HG03139 (cell line): ENCODE measurements around the gene RASA1.

Experiments
- ATAC-seq: cut with Tn5 transposase; IDR thresholded peaks from one replicate; pipeline ENCODE4 v1.9.1; 2021; ENCODE audit not compliant: unreplicated experiment

RASA1 gene

DNA sequence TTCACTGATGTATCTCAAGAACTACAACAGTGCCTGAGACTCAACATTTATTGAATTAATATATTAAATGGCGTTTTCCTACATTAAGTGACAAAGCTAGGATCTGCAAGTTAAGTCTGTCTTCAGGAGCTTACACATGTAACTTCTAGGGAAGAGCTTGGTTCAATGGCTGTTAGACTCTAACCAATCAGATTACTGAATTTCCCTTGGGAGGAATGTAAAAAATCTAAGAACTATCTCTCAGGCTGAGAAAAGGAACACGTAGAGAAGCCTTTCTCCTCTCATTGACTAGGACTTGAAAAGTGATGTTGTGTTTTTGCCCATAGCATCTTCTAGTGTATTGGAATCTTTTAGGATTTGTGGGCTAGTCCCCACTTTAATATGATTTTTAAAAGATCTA is 91.4 kb downstream of the RASA1 start:
- no peak for ATAC-seq

DNA sequence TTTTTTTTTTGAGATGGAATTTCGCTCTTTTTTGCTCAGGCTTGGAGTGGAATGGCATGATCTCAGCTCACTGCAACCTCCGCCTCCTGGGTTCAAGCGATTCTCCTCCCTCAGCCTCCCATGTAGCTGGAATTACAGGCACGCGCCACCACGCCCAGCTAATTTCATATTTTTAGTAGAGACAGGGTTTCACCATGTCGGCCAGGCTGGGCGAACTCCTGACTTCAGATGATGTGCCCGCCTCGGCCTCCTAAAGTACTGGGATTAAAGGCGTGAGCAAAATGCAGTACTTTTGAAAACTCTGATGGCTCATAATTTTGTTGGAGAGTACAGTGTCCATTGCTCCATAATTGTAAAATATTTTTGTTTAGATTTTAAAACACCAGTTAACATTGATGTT is 92.4 kb downstream of the RASA1 start:
- ATAC-seq = no peak

DNA sequence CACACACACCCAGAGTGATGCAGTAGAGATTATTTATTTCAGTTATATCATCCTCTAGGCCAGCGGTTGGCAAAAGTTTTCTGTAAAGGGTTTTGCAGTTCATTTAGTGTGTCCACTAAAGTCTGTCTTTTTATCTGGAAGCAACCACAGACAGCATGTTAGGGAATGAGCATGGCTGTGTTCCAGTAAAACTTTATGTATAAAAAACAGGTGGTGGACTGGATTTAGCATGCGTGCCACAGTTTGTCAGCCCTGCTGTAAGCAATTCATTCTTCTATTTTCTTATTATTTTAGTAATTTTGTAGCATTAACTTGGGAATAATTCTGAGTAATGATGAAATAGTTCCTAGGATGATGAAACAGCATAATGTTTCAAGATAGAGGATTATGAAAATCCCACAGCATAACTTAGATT is 93.4 kb downstream of the RASA1 start:
- no peak for ATAC-seq

GRCh38 chr5:87361536-87362213 is 94.0 kb downstream of the RASA1 start:
- ATAC-seq = no peak

DNA sequence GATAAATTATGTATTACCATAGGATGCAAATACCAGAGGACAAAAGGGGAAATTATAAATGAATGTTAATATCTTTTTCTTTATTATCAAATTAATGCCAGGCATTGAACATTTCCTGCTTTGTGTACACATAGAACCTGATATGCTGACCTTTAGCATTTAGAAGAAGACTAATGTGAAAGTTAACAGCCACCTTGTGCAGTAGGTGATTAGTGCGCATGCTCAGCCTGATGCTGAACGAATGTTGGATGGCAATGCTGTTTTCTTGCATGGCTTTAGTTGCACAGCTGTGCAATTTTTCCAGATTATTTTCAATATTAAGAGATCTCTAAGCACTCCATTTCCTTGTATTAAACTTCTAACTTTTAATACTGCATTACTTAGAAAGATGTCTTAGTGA is 99.6 kb downstream of the RASA1 start:
- no peak for ATAC-seq

DNA sequence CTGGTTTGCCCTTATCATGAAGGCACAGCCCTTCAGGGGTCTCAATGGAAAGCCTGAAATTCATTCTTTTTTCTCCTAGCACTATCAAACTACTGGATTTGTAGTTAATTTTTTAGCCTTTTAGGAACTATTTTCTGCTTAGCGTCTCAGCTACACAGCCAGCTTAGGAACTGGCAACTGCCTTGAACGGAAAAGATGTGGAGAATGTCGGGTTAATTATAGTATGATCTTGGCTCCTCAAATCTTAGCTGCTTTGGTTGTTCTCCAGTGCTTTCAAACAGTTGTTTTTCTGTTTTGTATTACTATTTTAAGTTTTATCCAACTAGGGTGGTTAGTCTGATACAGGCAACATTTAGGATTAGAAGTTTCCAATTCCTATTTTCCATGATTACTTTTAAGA is 100.9 kb downstream of the RASA1 start:
- no peak for ATAC-seq

DNA sequence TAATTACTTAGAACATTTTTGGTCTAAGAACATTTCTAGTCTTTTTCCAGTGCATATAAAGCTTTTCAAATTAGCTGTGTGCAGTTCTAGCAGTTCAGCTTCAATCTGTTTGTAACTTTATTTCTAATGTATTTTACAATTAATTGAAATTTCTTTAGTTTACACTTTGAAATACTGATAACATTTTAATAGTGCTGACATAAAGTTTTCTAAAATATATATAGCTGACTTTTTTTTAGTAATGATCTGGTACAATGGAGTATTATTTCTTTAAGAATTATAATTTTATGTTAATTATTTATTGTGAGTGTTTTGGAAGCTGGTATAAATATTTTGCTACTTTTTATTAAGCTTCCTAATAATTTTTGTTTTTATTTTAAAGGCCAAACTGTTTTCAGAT is 101.7 kb downstream of the RASA1 start:
- ATAC-seq = no peak

GRCh38 chr5:87372705-87373104 is 105.0 kb downstream of the RASA1 start:
- no peak for ATAC-seq

DNA sequence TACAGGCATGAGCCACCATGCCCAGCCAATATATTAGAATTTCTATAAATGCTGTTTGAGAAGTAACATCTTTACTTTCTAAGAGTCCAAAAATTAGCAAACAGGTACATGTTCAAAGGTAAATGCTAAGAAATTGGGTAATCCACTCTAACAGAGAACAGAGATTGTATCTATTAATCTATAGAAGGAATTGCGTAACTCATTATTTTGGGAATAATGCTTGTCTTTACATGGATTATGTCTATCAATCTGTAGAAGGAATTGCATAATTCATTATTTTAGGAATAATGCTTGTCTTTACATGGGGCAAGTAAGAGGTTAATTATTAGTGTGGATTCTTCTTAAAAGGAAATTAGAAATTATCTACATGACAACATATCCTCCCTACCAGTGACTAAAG is 114.5 kb downstream of the RASA1 start:
- no peak for ATAC-seq

GRCh38 chr5:87383216-87383615 is 115.5 kb downstream of the RASA1 start:
- ATAC-seq = no peak

- ATAC-seq = no peak
Observed at GRCh38 chr5:87385802-87386201, 118.1 kb downstream of the RASA1 start.

DNA sequence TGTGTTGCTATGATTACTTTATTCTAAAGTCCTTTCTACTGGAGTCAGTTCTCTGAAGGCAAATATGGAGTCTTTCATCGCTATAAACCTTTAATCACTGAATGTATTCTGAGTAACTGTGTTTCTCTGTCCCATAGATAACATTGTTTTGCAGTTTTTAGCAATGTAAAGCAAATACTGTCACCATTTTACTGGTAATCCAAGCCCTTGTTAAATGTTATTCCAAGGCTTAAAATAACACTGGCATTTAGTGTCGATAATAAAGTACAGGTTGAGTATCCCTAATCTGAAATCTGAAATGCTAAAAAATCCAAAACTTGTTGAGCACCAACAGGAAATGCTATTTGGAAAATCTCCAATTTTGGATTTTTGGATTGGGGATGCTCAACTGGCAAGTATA is 120.4 kb downstream of the RASA1 start:
- ATAC-seq = no peak

DNA sequence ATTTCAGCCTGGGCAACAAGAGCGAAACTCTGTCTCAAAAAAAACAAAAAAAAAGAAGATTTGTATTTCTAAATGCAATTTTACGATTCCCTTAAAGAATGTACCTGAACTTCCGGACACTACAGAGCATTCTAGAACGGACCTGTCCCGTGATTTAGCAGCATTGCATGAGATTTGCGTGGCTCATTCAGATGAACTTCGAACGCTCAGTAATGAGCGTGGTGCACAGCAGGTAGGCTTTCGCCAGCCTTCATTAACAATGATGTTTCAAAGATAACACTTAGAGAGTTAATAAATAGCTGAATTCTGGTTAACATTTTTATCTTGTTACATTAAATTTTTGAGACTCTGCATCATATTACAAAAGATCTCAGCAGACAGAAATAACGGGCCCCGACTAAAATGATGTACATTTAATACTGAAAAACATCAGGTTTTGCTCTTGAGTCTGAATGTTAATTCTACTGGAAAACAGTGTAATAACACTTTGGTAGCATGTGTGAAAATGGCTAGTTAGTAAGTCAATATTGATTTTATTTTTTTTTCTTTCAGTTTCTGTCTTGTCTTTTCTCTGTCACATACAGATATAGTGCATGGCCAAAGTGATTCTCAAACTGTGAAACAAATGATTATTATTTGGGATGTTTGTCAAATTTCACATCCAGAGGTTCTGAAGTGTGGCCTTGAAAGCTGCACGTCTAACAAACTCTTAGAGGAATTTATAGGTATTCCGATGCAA is 121.8 kb downstream of the RASA1 start:
- no peak for ATAC-seq

DNA sequence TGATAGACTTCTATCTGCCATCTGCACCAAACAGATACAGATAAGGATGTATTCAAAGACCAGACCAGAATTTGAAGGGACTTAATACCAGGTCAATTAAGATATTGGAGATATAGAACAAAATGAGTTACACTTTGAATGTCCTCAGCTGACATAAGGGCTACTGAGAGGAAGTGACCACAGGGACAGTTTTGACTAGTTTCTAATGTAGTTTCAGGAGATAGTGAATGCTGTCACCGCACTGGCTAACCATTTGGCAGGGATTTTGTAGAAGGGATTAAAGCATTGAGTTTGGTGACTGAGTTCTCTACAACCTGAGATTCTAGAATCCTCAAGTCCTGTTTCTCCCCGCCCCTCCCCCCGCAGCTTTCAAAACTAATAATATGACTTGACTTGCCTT is 122.4 kb downstream of the RASA1 start:
- no peak for ATAC-seq

DNA sequence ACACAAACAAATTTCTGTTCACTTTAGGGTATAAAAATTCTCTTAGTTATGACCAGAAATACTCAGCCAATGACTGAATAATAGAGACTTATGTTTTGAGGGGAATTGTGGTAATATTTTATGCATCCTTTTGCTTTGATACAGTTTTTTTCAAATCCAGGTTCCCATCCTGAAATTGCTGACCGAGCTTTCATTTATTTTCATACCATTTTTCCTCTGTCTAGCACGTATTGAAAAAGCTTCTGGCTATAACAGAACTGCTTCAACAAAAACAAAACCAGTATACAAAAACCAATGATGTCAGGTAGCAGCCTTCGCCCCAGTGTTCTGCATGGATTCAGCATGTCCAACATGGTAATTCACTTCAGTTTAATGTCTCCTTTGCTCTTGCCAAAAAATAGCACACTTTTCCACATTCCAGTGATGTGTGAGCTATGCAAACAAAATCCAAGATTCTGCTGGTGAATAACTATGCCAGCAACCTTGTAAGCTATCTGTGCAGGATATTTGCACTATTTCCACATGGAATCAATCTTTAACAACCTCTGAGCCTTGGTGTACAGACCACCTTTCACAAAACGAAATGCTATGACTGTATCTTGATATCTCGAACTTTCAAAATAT is 123.0 kb downstream of the RASA1 start:
- ATAC-seq = no peak

GRCh38 chr5:87392170-87392569 is 124.5 kb downstream of the RASA1 start:
- ATAC-seq = no peak

DNA sequence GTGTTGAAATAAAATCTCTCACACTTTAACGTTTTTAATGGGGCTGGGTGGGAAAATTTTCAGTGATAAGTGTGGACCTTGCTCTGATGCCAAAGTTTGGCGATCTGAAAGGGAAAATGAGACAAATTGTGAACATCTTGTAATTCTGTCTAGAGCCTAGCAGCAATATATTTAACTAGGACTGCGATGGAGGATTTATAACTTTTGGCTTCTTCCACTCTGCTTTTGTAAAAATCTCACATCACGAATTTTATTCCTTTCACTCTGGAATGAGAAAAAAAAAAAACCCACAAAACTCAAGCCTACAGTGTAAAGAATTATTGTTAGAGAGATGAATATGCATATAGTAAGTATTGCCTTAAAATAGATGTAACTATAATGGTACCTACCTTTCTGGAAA is 125.1 kb downstream of the RASA1 start:
- ATAC-seq = no peak

- no peak for ATAC-seq
Observed at GRCh38 chr5:87393331-87393730, 125.6 kb downstream of the RASA1 start.

- ATAC-seq = no peak
Observed at GRCh38 chr5:87394411-87395165, 126.9 kb downstream of the RASA1 start.

GRCh38 chr5:87398981-87399614 is 131.4 kb downstream of the RASA1 start:
- ATAC-seq = no peak

- ATAC-seq = no peak
Observed at GRCh38 chr5:87399720-87400119, 132.0 kb downstream of the RASA1 start.
